Stimulated activated CD8-positive, alpha-beta memory T cell treated with anti-CD3 and anti-CD28 coated beads, Interleukin-12 subunit alpha, Interleukin-12 subunit beta, amount 100 ng/mL, for 24 hours (primary cell): ENCODE measurements around the gene ZDHHC14.
"Not testable (repeated sequence)": the region's sequence is repeated elsewhere in the genome, so short reads cannot be mapped to it uniquely, and the experiment has no call there.

Experiments used
- DNase-seq: peaks from one replicate; pipeline ENCODE4 v3.0.0-alpha.2; 2020; ENCODE audit errors: extremely low read depth

ZDHHC14 gene

GRCh38 chr6:157715728-157716164, 334.8 kb downstream of the ZDHHC14 start:
- DNase-seq, result no peak

- DNase-seq, result no peak
Observed at GRCh38 chr6:157716251-157716995, 335.4 kb downstream of the ZDHHC14 start.

- no peak for DNase-seq
Observed at GRCh38 chr6:157717340-157717748, 336.4 kb downstream of the ZDHHC14 start.

- no peak for DNase-seq
Observed at GRCh38 chr6:157718503-157719187, 337.7 kb downstream of the ZDHHC14 start.

GRCh38 chr6:157720964-157721363, 340.0 kb downstream of the ZDHHC14 start:
- not testable (repeated sequence) for DNase-seq

GRCh38 chr6:157721426-157721825, 340.4 kb downstream of the ZDHHC14 start:
- no peak for DNase-seq

GRCh38 chr6:157721830-157722229, 340.8 kb downstream of the ZDHHC14 start:
- DNase-seq, result no peak

- no peak for DNase-seq
Observed at GRCh38 chr6:157723376-157723775, 342.4 kb downstream of the ZDHHC14 start.

GRCh38 chr6:157724138-157724820, 343.3 kb downstream of the ZDHHC14 start:
- no peak for DNase-seq

- DNase-seq, result no peak
Observed at GRCh38 chr6:157724960-157725741, 344.2 kb downstream of the ZDHHC14 start.

GRCh38 chr6:157725836-157726235, 344.8 kb downstream of the ZDHHC14 start:
- no peak for DNase-seq

- no peak for DNase-seq
Observed at GRCh38 chr6:157726892-157727628, 346.1 kb downstream of the ZDHHC14 start.
